GM21576 (cell line): Measurements from ENCODE around the gene SLC6A12.
"Not testable (repeated sequence)": the region's sequence is repeated elsewhere in the genome, so short reads cannot be mapped to it uniquely, and the experiment has no call there.

ENCODE experiments used
- ATAC-seq: cut with Tn5 transposase; IDR thresholded peaks from one replicate; pipeline ENCODE4 v1.9.1; 2021; ENCODE audit warnings: mild to moderate bottlenecking, moderate library complexity; ENCODE audit not compliant: unreplicated experiment

The SLC6A12 gene

DNA sequence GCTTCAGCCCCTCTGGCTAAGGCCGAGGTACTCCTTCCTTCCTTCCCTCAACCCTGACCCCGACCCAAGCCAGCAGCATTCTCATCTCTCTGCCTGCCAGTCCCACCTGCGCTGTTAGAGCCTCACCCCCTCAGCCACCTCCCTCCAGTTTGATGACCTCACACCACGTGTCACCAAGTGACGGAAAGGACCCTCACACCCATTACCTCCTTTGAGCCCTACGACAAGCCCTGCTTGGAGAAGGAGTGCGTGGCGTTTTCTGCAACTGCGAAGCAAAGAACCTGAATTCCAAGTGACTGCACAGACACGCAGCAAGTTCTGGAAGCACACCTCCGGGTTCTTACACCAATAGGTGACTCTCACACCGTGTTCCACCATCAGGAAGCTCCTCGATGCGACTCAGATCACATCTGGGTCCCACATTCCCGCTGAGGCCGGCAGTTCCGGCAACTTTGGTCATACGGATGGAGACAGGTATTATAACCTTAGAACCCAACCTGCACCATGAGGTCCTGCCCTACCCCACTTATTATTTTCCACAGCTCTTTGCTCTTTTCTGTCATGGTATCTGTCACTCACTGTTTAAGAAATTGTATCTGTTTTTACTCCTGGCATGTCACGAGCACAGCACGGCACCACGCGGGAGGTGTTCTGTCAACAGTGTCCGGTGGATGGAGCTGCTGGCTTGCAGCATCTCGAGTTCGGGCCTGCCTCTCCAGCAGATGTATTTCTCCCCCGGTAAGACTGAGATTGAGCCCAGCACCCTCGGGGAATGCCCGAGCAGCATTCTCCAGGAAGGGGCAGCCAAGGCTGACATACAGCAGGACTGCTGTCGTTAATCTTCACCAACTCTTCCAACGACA, 5.0 kb upstream of the SLC6A12 start:
- no peak for ATAC-seq

DNA sequence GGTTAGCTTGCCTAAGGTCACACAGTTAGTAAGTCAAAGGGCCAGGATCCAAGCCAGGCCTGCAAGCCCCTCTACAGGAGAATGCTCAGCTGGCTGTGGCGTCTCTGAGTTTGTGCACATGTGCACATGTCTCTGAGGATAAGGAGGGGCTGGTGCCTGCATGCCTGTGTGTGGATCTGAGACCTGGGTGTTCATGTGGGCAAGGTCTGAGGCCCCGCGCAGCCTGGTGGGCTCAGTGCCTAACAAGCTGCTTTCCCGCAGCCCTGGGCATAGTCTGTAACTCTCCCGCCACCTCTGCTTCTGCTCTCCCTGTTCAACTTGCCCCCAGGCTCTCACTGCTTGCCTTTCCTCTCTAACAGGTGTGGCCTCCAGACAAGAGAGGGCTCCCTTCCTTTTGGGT, 4.3 kb upstream of the SLC6A12 start:
- ATAC-seq, result no peak

DNA sequence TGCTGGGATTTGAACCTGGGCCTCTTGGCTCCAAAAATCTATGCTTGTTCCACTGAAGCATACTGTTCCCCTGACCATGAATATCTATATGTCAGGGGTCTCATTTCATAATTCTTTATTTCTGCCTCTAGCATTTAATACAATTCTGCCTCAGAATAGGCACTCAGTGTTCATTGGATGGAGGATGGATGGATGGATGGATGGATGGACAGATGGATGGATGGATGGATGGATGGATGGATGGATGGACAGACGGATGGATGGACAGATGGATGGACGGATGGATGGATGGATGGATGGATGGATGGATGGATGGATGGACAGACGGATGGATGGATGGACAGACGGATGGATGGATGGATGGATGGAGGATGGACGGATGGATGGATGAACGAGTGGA, 3.1 kb upstream of the SLC6A12 start:
- ATAC-seq, result not testable (repeated sequence)

DNA sequence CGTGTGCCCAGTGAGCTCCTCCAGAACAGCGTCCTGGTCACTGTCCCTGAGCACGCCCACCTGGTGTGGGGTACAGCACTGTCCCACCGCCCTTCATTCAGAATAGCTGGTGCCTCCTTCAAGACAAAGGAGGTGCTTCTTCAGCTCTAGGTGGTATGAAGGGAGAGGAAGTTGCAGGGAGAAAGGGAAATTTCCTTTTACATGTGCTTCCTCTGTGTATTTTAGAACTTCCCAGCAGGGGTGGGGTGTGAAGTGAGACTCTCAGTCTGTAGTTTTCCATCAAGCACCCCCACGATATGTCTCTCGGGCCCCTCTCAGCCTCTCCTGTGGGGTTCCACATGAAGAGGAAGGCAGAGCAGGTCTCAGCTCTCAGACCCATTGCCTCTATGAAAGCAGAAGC, 1.2 kb upstream of the SLC6A12 start:
- no peak for ATAC-seq

DNA sequence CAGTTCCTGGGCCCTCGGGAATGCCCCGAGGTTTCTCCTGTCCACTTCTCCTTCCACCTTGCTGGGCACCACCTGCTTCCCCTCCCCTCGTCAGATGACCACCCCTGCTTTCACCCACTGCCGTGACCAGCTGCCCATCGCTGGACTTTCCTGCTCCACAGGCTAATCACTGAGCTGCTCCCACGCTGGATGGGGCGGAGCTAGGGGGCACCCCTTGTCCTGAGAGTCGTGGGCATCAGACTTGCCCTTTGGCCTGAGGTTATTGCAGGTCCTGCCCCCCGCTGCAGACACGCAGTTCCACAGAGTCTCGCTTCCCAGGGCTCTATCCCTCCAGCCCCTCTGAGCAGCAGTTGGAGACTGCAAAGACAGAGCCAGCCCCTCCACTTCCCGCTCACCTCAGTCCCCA, 427 bp downstream of the SLC6A12 start:
- ATAC-seq, result no peak

DNA sequence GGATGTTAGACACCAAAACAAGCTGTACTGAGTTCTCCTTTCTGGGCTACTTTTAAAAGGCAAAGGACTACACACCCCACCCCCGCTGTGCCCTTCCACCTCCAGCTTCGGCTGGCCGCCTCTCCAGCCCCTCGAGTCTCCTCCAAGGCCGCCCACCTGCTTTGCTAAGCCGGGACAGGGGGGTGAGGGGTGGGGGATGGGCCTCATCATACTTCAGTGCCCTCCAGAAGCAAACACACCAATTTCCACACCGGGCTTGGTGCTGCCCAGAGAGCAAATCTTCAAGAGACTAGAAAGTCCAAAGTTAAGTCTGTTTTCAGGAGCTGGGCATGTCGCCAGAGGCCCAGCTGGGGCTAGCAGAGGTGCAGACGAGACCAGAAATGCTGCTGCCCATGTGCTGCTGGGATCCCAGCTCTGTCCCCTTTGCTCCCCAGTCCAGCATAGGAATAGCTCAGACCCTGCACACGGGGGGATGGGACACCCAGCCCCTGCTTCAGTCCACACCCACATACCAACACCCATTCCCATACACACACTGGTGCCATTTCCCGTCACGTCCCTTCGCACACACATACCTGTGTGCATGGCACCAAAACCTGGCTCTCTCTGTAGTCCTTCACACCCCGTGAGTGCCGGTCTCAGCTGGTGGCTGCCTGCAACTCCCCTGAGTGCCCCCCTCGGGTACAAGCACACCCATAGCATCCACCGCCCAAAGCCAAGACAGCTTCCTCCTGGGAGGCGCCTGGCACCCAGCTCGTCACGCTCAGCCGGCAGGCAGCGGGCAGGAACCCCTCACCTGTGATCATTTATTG, 1.0 kb downstream of the SLC6A12 start:
- no peak for ATAC-seq

DNA sequence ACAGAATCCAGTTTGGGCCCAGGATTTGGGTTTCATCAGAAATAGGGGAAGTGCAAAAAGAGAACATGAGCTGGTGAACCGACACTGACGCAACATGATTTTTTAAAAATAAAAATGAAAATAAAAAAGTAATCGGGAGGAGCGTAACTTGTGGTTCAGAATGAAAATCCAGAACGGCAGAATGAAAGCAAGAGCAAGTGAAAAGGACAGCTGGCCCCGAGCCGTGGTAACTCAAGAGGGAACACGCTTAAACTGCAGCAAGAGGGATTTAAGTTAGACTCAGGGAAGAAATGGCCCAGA, 1.6 kb downstream of the SLC6A12 start:
- no peak for ATAC-seq

DNA sequence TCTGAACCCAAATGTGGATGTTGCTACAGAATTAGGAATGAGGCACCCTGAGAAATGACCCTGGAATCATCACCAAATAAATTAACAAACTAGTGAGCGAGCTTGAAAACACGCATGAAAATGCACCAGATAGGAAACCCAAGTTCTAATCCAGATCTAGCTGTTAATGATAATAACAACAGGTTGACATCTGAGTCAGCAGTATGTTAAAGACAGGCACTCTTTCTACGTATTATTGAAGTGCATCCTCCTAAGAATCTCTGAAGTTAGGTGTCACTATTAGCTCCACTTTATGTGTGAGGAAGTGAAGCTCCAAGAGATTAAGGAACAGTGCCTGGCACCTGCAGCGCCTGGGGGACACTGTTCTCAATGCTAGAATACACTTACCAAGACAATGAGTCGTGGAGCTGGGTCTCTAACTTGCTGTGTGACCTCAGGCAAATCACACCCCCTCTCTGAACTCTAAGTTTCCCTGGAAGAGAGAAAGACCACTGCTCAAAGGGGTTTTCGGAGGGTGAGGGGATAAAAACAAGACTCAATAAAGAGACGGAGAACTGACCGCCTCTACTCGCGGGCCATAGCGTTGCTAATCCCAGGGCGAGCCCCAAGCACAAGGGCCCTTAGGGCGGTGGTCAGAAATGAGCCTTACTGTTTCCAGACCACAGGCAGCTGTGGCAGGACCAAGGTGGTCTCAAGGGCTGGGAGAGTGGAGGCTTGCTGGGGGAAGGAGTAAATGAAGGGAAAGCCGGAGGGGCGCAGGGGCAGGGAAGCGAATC, 2.1 kb downstream of the SLC6A12 start:
- ATAC-seq, result no peak

DNA sequence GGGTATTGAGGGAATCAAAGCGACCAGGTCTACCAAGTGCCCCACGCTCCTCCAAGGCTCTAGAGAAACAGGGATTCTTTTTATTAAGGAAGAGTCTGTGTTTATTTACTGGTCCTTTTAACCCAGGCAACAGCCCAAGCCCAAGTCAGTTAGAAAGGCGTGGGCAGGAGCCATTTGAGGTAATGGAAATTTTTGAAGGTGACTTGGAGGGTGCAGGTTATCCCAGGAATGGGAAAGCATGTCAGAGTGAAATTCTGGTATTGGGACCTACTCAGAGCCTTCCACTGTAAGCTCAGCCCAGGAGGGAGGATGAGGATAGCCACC, 2.9 kb downstream of the SLC6A12 start:
- no peak for ATAC-seq

DNA sequence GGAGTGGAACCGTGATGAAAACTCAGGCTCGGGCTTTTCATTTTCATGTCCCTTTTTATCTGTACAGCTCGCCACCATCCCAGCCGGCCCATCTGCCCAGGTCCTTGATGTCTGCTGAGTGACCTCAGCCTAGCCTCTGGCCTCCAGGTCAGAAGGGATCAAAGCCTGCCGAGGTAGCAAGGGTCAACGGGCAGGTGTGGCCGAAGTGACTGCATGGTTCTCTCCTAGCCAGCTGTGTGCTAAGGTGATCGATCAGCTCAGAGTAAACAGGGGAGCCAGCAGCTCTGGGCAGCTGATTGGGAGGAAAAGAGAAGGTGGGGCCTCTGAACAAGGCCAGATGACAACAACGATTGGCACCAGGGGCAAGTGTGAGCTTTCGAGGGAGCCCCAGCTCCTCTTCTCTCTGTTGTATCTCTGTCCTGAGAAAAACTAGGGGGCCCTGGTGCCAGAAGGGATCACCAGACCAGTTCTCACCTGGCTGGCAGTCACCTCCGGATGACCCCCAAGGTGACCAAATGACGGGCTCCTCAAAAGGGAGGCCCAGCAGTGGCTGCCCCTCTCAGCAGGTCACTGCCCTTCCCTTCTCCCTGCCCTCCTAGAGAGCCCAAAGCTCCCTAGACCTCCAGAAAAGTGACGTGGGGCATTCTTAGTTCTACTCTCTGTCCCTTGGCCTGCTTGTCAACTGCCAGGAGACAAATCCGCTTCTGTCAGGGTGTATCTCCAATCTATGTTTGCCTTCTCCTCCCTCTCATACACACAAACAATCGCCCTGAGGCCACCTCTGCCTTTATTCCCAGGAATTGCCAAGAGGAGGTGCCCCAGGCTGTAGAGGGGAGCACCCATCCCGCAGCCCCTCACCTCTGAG, 3.4 kb downstream of the SLC6A12 start:
- ATAC-seq, result no peak

DNA sequence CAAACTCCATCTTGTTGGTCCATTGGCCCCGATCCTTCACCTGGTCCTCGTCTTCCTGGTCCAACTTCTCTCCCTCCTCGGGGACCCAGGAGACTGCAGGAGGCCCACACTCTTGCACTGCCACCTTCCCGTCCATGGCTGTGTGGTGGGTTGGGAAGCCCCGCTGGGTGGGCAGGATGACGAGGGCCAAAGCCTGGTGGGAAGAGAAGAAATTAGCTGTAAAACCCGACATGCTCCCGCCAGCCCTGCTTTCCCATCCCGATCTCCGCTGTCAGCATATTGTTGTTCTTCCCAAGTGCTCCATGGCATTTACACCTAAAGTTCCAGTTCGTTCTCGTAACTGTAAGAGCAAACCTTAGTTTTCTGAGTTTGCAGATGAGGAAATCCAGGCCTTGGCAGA, 4.1 kb downstream of the SLC6A12 start:
- ATAC-seq, result no peak

DNA sequence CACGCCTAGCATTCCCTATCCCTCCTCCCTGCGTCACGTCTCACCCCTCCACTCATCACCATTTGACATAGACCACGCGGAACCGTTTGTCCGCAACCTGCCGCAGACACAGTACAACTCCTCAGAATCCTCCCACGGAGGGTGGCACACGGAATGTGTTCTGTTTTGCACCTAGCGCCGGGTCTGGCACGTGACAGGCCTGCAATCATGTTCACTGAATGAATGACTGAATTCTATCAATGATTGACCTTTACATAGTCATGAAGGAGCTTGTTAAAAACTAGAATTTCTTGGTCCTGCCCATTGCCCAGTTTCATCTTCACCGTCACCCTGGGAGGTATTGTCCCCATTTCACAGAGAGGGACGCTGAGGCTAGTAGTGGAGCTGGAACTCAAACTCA, 4.7 kb downstream of the SLC6A12 start:
- ATAC-seq, result no peak

DNA sequence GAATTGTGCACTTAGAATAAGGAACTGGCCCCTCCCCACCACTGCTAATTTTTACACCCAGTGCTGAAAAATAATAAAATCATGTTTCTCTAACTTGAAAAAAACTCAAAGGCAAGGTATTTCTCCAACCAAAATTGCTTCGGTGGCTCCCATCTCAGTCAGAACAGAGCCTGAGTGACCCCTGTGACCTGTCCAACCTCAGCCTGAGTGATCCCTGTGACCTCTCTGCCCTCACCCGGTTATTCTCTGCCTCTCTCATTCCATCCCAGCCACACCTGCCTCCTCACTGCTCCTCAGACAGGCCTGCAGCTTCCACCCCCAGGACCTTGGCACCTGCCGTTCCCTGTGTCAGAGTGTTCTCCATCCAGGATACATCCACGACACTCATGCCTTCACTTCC, 5.1 kb downstream of the SLC6A12 start:
- ATAC-seq, result no peak

DNA sequence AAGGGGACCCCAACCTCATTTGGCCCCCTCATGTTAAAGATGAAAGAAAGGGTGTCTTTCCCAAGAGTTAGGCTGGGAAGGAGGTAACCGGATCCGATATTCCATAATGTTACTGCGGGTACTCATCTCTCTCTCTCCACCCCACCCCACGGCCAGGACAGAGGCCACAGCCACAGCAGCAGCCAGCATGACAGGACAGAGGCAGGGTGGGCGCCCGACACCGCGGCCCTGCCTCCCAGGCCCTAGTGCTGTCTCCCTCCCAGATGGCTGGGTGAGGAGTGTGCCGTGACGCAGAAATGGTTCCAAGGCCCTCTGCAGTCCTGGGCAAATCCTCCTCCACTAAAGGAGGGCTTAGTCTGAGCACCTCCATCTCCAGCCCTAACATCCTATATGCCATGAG, 6.2 kb downstream of the SLC6A12 start:
- no peak for ATAC-seq

DNA sequence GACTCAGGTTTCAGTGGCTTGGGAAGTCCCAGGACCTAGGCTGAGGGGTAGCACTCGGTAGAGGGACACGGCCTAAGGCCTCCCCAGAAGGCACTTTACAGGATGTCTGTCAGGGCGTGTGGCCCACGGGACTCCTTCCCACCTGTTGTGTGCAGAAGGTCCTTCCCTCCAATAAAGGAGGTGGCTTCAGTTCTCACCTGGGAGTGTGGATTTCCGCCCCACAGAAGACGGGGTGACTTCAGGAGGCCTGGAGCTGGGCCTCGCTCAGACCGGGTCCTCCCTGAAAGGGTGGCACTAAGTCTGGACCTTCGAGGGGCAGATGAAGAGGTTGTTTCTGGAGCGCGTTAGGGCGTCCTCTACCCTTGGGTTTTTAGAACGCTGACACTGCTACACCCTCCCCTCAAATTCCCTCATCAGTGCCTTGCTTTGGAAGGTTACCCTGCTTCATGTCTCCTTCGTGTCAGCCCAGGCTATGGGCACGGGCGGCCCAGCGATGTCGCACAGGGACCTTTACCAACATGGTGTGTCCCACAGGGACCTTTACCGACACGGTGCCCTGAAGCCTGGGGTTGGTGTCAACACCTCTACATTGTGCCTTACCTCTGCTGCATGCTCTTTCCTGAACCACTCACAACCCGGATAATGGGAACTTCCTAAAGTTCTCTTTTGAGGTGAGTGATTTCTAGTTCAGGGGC, 7.1 kb downstream of the SLC6A12 start:
- no peak for ATAC-seq

DNA sequence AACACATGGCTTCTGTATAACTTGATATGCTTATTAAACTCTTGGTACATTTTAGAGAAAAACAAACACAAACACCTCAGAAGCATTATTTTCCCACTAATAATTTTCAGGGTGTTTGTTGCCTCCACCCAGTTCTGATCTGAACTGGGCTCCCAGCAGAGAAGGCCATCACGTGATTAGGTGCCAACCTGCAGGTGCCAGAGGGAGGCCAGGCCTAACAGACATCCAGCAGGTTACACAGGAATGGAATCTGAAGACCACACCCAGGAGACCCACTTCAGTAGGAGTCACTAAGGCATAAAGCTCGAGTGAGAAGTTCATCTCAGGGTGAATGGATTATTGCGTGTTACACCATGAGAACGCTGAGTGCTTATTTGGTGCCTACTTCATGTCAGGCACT, 8.9 kb downstream of the SLC6A12 start:
- no peak for ATAC-seq

DNA sequence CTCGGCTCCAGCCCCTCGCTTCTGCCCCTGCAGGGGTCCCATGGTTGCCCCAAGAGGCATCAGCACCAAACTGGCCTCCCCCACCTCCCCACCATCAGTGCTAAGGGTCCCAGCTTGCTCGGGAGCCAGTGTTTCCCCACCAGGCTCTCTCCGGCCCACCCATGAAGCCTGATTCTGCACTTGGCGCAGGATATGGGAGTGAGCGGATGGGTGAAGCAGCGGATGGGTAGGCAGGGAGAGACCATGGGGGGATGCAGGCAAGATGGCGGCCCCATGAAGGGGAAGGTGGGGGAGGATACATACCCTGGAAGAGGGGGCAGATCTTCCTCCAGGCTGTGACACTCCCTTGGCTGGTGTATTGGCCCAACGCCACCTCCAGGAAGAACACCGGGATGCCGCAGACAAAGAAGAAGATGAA, 9.7 kb downstream of the SLC6A12 start:
- ATAC-seq, result no peak

DNA sequence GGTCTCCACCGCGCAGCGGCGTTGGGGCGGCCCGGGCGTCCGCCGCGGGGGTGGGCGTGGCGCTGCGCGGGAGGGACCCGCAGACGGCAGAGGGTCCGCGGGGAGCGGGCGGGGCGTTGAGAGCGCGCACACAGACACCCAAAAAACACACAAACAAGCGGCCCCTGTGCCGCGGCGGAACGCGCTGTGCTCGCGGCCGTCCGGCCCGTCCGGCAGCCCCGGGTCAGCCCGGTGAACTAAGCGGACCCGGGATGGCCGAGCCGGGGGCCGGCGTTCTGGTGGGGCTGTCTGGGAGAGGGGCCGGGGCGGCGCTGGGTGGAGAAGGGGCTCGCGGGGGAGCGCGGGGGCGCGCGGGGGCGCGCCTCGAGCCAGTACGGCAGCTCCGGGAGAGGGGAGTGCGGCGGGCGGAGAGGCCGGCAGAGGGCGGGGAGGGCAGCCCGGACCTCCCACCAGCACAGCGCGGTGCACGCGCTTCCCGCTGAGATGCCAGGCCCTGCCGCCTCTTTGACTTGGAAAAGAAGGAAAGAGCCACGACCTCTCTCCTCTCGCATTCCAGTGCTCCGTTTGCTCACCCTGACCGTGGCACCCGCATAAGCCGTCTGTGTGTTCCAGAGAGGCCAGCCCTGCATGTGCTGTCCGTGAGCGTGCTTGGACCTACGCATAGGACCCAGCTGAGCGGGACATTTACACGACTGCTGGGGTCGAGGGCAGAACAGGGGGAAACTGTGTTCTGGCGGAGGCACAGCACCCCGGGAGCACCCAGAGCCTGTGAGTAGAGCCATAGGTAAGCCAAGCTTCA, 10.3 kb downstream of the SLC6A12 start:
- ATAC-seq, result no peak

DNA sequence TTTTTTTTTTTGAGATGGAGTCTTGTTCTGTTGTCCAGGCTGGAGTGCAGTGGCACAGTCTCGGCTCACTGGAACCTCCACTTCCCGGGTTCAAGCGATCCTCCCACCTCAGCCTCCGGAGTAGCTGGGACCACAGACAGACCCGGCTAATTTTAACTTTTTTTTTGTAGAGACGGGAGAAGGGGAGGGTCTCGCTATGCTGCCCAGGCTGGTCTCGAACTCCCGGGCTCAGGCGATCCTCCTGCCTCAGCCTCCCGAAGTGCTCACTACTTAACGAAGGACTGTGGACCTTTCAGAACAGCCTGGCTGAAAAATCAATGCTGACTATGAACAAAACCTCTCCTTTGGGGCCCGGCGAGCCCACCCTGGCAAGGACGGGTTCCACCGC, 10.9 kb downstream of the SLC6A12 start:
- no peak for ATAC-seq
